GM18861 (cell line): ENCODE measurements around the gene KDM1B.
"Not testable (repeated sequence)": the region's sequence is repeated elsewhere in the genome, so short reads cannot be mapped to it uniquely, and the experiment has no call there.

Experiments
- ATAC-seq: cut with Tn5 transposase; IDR thresholded peaks from one replicate; pipeline ENCODE4 v1.9.1; 2021; ENCODE audit not compliant: unreplicated experiment

Gene KDM1B

DNA sequence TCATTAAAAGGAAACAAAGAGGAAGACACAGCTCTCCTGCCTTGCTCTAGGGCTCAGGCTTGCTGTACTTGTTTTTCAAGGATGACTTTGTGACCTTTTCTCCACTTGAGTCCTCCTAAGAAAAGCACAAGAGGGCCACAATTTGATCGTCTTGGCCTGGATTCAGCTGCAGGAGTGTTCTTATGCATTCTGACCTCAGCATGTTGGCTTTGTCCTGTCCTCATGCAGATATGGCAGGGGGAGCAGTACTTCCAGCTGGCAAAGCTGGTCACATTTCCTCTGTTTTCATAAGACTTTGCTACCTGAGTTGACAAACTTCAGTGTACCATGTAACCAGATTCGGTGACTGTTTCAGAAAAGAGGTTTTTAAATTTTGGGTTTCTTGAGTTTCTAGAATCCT is 30.8 kb downstream of the KDM1B start:
- no peak for ATAC-seq

DNA sequence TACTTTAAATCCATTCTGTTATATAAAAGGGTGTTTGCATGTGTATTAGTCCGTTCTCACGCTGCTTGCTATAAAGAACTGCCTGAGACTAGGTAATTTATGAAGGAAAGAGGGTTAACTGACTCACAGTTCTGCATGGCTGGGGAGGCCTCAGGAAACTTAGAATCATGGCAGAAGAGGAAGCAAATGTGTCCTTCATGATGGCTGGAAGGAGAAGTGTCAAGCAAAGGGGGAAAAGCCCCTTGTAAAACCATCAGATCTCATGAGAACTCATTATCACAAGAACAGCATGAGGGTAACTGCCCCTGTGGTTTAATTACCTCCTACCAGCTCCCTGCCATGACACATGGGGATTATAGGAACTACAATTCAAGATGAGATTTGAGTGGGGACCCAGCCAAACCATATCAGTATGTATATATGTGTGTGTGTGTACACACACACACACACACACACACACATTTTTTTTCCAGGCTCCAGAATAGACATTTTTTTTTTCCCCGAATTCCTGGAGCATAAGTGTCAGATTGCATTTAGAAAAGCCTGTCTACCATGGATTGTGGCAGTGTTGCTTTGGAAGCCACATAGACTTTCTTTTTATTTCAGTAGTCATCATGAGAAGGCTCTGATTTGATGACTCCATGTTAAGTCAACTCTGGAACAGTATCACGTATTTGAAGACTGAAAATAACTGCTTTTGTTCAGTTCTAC is 31.5 kb downstream of the KDM1B start:
- ATAC-seq = no peak

DNA sequence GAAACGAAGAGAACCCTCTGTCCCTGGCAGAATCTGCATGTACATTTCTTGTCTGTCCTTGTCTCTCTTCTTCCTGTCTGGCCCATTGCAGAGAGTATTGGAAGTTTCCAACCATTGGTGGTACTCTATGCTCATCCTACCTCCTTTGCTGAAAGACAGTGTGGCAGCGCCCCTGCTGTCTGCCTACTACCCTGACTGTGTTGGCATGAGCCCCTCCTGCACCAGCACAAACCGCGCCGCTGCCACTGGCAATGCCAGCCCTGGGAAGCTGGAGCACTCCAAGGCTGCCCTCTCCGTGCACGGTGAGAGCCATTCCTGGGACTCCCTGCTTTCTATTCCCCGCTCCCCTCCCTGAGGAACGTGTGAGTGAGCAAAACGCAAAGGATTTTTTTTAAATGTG is 32.5 kb downstream of the KDM1B start:
- no peak for ATAC-seq

DNA sequence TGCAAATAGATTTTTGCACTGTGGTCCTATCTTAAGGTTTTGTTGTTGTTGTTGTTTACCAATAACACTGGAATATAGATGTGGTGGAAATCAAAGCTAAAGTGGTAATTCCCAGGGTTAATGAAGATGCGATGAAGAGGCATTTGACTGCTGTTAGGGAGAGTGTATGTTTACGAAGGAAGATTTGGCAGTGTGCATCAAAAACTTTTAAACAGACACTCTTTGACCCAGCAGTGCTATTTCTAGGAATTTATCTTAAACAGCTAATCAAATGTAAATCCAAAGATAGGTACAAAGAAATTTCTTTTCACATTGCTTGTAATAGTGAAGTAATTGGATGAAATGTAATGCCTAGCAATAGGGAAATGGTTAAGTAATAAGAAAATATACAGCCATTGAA is 34.0 kb downstream of the KDM1B start:
- no peak for ATAC-seq

DNA sequence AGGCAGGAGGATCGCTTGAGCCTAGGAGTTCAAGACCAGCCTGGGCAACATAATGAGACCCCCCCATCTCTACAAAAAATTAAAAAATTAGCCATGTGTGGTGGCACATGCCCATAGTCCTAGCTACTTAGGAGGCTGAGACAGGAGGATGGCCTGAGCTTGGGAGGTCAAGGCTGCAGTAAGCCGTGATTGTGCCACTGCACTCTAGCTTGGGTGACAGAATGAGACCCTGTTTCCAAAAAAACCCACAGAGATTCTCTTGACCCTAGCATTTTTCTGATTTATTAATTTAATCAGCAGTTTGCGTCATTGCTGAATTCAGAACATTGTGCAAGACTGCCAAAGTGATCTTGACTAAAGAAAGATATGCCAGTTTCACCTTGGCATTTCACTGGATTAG is 36.8 kb downstream of the KDM1B start:
- ATAC-seq = no peak

DNA sequence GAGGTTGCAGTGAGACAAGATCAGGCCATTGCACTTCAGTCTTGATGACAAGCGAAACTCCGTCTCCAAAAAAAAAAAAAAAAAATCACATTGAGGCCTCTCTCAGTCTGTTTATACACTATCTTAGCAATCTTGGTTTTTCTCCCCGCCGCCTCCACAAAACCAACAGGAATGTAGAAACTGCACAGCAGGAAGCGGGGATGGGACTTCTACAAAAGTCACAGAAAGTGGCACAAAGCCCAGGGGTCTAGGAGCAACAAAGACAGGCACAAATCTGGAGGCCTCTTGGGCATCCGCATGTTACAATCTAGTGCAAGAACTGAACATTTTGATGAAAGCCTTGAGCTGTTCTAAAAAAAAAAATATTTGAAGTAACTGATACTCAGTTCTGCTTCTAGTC is 48.6 kb downstream of the KDM1B start:
- ATAC-seq = no peak

DNA sequence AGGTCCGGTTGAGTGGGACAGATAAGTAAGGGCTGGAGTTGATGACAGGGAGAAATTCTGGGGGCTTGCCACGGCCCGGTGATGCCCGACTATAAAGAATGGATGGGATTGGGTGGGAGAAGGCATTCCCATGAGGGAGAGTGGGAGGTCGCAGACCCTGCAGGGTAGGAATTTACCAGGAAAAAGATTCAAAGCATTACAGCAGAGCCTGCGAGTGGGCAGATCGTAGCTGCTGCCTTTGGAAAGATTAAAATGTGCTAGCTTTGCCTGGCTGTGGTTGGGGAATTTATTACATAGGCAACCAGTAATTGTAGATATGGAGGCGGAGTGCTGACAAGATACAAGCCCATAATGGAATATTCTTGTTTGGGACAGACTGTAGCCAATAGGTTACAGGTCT is 49.5 kb downstream of the KDM1B start:
- no peak for ATAC-seq

DNA sequence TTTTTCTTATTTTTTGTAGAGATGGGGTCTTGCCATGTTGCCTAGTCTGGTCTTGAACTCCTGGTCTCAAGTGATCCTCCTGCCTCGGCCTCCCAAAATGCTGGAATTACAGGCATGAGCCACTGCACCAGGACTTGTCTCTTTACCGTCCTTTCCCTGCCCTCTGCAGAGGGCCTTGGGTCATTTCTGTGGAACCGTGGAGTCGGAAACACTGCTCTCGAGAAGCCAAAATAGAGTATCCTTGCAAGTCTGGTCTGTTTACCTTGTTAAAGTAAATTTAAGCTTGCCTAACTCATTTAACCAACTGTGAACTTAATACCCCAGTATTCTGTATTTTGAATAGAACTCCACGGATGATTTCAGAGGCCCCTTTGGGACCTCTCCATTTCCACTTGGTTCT is 51.4 kb downstream of the KDM1B start:
- no peak for ATAC-seq

DNA sequence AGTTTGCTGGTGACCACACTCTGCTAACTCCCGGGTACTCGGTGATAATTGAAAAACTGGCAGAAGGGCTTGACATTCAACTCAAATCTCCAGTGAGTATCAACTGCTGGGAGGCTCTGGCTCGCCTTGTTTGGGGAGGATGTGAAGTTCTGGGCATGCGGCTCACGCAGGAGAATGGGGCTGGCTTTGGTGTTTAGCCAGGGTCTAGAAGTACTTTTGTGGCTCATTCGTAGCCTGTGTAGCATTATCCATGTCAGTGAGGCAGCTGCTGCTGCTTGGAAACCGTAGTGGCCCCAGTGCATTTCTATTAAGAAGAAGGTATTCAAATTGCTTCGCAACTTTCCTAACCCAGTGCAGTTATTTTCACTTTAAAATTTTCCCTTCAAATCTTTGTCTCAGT is 52.2 kb downstream of the KDM1B start:
- no peak for ATAC-seq

DNA sequence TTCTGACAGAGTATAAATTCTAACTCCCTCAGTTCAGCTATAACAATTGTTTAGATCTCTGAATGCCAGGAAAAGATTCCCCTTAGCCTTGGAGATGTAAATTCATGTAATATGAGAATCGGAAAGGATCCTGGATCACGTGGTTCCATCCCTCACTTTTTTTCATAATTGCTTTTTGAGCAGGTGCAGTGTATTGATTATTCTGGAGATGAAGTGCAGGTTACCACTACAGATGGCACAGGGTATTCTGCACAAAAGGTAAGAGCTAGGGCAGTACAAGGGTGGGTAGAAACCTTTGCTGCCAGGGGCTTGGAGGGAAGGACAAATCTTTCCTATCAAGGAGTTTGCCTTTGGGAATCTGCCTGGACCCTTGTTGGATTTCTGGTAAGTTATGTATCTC is 52.7 kb downstream of the KDM1B start:
- no peak for ATAC-seq

DNA sequence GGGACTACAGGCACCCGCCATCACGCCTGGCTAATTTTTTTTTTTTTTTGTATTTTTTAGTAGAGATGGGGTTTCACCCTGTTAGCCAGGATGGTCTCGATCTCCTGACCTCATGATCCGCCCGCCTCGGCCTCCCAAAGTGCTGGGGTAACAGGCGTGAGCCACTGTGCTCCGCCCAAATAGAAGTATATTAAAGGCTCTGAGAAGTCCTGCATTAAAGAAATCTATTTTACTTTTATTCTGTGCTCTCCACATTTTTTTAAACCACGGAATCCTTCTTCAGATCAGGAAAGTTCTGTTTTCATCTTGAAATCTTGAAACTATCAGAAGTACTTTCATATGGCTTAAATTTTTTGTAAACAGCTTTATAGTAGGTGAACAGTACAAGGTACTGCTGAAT is 53.6 kb downstream of the KDM1B start:
- ATAC-seq = not testable (repeated sequence)

DNA sequence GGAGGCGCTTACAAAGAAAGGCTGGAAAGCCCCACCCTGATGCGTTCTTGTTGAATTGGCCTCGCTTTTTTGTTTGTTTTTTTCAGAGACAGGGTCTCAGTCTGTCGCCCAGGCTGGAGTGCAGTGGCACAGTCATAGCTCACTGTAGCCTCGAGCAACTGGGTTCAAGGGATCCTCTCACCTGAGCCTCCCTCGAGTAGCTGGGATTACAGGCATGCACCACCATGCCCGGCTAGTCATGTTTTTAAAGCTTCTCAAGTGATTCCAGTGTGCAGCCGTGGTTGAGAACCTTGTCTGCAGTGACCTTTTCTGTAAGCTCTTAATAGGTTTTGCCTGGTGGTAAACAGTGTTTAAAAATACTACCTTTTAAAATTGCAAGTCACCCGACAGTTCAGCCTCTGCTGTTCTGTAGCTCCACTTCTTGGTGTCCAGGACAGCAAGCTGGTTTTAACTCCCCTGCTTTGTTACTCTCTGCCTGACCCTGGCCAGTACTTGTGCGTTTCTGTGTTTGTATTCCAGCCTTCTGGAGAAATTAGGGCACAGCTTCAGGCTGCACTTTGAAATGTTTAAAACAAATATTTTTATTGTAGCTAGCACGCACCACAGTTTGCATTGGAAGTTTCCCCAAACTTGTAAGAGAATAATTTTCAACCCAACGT is 54.4 kb downstream of the KDM1B start:
- no peak for ATAC-seq

DNA sequence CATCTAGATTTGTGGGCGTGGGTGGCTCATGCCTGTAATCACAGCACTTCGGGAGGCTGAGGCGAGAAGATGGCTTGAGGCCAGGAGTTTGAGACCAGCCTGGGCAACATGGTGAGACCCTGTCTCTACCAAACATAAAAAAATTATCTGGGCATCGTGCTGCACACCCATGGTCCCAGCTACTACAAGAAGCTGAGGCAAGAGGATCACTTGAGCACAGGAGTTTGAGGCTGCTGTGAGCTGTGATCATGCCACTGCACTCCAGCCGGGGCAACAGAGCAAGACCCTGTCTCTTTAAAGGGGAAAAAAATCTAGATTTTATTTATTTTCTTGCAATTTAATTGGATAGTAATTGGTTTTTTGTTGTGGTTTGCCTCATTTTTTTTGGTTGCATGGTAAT is 55.5 kb downstream of the KDM1B start:
- no peak for ATAC-seq

DNA sequence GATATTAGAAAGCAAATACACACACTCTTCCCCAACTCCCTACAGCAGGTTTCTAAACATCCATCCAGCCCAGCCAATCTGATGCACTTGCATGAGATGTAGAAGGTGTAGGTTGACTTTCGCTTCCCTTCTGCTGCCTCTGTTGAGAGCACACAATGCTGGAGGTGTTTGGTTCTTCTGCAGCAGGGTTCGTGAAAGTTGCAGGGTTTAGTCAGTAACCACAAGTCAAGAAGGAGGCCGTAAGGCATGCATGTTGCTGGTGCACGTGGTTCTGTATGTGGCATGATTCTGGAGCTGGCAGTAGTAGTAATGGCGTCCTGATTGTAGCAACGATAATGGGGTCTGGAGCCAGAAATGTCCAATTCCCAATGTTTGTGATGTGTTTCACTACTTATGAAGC is 56.1 kb downstream of the KDM1B start:
- peak; percentile 74 for ATAC-seq

DNA sequence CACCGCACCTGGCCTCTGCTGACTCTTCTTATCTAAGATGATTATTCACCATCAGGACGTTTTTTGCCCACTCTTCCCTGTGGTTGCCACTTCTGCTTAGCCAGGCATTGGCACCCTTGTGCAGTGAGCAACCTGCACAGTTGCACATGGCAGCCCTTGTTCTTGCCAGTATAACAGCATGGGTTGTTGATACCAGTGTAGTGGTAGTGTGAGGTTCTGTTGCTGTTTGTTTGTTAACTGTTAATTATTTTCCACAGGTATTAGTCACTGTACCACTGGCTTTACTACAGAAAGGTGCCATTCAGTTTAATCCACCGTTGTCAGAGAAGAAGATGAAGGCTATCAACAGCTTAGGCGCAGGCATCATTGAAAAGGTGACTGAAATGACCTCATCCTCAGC is 57.0 kb downstream of the KDM1B start:
- ATAC-seq = no peak

DNA sequence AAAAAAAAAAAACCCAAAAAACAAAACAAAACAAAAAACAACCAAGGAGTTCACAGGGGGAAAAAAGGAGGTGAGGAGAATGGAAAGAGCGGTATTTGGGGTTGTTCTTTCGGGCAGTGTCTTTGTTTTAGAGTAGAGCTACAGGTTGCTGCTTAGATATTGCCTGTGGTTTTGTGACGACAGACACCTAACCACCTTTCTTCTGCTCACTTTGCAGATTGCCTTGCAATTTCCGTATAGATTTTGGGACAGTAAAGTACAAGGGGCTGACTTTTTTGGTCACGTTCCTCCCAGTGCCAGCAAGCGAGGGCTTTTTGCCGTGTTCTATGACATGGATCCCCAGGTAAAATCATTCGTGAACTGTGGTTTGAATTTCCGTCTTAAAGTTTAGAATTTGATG is 58.2 kb downstream of the KDM1B start:
- ATAC-seq = no peak

DNA sequence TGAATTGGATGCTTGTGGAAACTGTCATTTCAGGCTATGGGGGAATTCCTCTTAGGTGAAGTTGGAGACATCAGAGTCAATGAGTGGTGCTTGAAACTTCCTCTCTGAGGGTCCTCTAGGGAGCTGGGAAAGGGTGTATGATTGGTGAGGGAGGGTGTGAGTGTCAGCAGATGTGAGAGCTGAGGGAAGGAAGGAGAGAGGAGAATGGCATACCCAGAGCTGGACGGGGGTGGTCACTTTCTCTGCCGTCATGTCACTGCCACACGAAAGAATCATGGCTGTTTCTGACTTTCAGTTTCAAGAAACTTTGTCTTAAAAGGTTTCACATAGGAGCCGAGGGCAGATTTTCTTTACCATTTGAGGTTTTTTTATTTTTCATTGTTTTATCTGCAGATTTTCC is 58.8 kb downstream of the KDM1B start:
- ATAC-seq = no peak

DNA sequence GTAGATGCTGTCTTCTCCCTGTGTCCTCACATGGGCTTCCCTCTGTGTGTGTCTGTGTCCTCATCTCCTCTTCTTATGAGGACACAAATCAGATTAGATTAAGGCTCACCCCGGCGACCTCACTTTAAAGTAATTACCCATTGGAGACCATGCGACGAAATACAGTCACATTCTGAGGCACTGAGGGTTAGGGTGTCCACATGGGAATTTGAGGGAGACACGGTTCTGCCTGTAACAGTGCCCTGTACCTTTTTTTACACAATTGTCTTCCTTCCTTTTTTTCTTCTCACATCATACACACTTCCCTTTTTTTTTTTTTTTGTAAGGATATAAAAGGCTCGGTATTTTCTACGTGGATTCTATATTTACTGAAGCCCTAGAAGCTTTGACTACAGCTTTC is 60.2 kb downstream of the KDM1B start:
- ATAC-seq = no peak

DNA sequence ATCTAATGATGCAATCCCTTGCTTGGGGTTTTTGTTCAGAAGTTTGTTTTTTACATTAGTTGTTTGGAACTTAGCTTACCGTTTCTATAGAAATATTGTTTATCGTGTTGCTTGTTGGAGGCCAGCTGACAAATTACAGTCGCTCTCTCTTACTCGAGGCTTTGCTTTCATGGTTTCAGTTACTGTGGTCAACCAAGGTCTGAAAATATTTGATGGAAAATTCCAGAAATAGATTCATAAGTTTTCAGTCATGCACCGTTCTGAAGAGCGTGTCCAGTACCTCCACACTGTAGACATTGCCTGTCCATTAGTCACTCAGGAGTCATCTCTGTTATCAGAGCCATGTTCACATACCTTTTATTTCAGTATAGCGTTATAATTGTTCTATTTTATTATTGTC is 61.2 kb downstream of the KDM1B start:
- no peak for ATAC-seq

DNA sequence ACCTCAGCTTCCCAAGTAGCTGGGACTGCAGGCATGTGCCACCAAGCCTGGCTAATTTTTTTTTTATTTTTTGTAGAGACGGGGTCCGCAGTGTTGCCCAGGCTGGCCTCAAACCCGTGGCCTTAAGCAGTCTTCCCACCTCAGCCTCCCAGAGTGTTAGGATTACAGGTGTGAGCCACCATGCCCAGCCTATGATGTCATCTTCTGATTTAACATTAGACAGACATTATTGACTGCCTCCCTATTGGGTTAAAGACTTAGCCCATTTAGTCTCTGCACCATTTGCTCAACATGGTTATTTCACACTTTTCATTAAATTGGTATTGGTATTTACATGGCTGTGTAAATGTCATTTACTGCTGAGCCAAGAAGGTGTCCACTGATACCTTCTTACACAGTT is 63.0 kb downstream of the KDM1B start:
- ATAC-seq = no peak

DNA sequence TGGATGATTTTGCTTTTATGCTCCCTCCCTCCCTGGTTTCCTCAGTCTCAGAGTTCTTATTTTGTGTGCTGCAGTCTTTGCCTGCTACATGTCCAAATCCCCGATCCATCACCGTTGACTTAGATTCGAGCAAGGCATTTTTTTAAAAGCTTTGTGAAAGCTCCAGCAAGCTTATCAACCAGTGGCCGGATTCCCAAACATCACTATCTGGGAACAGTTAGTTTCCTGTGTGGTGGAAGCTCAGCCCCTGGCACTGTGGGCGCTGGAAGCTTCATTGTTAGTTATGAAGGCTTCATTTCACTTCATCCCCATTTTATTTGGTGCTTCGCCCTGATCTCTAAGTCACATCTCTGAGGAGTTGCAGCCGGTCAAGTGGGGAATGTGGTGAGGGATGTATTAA is 64.4 kb downstream of the KDM1B start:
- ATAC-seq = no peak

DNA sequence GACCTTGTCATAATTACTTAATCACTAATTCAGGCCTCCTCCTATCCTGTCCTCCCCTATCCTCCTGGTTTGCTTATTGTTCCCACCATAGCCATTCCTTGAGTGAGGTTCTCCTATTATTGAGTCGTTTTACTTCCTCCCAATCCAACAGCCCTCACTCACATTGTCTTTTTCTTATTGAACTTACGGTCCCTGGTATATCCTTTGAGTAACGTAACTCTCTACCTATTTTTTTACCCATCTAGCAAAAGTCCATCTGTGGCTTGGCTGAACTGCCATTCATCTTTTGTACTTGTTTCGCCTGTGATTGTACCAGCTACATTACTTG is 66.0 kb downstream of the KDM1B start:
- ATAC-seq = no peak

DNA sequence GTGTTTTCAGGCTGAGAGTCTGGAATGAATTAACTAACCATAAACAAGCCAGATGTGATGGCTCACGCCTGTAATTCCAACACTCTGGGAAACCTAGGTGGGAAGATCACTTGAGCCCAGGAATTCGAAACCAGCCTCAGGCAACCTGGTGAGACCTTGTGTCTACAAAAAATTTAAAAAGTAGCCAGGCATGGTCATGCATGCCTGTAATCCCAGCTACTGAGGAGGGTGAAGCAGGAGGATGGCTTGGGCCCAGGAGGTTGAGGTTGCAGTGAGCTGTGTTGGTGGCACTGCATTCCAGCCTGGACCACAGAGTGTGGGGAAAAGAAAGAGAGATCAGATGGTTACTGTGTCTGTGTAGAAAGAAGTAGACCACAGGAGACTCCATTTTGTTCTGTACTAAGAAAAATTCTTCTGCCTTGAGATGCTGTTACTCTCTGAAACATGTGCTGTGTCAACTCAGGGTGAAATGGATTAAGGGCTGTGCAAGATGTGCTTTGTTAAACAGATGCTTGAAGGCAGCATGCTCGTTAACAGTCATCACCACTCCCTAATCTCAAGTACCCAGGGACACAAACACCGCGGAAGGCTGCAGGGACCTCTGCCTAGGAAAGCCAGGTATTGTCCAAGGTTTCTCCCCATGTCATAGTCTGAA is 71.4 kb downstream of the KDM1B start:
- ATAC-seq = not testable (repeated sequence)
